NCI-H2081 treated with DMSO at 0.1 percent for 48 hours (cell line): ENCODE measurements around the gene RIT1.

ENCODE experiments used
- DNase-seq: peaks from one replicate; lab custom pipeline; 2025; lab: John Stamatoyannopoulos, UW

RIT1 gene

GRCh38 chr1:155856257-155856974 lies 54.7 kb downstream of the RIT1 start:
- DNase-seq: no peak

DNA sequence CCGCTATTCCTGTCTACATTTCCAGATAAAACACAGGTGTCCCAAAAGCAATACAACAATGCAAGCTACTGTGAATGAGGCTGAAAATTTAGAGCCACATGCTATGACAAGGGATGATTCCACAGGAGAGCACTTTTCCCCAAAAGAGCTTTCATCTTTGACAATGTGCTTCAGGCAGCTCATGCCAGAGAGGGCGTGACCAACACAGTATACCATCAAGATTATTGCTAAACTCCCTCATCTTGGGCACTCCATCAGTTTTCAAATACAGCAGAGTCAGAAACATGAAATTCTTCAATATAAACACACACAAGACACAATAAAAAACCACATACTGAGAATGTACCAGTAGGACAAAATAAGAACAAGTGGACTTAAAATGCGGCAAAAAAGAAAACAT lies 60.8 kb downstream of the RIT1 start:
- DNase-seq: no peak

DNA sequence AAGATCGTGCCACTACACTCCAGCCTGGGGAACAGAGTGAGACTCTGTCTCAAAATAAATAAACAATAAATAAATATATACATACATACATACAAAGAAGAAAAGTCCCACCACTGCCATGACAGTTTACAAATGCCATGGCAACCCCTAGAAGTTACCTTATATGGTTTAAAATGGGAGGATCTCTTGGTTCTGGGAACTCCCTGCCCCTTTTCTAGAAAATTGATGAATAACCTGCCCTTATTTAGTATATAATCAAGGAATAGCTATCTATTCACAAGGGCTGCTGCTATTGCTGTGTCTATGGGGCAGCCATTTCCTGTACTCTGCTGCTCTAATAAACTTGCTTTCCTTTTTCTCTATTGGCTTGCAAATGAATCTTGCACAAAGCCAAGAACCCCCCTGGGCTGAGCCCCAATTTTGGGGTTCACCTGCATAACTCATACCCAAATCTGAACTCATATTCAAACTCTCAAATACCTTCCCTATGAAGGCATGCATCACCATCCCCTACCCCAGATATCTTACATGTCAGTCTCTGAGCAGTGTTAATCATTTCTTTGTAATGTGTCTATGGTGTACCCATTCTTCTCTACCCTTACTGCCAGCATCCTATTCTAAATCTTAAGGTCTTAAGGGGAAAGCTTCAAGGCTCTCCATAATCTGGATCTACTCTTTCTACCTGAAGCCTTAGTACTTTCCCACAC lies 63.2 kb downstream of the RIT1 start:
- DNase-seq: no peak
